Neural cell (in vitro differentiated cells): ENCODE results near the gene TSC1. TPM values are rescaled to one million over a fixed set of nuclear protein-coding genes. Genes with fewer than 3 reads are reported as not detected.

Experiments
- H2AFZ ChIP-seq: fragments of 200-600, 300-800 bp; sonication (generic), shearing (Covaris generic); 2 replicates; pipeline ENCODE4 v1.6.0; 2014; ENCODE audit warnings: low read depth, mild to moderate bottlenecking, antibody characterized with exemption, low read length, moderate library complexity
- H3F3A ChIP-seq: fragments of 200-600 bp; shearing (Covaris generic); 2 replicates; pipeline ENCODE4 v1.6.1; 2016; ENCODE audit warnings: mild to moderate bottlenecking, moderate library complexity, mixed read lengths, antibody characterized with exemption, low read length; ENCODE audit not compliant: insufficient read depth, poor library complexity, severe bottlenecking
- H3K27ac ChIP-seq: fragments of 200-600, 300-800 bp; sonication (generic), shearing (Covaris generic); 2 replicates; pipeline ENCODE4 v1.5.1; 2014; ENCODE audit warnings: mild to moderate bottlenecking, low read length, moderate library complexity
- H3K27me3 ChIP-seq: fragments of 300-800, 200-600 bp; sonication (generic), shearing (Covaris generic); 2 replicates; pipeline ENCODE4 v1.6.0; 2014; ENCODE audit warnings: mild to moderate bottlenecking, low read depth, low read length, moderate library complexity; ENCODE audit not compliant: insufficient read depth
- H3K36me3 ChIP-seq: fragments of 300-800, 200-600 bp; sonication (generic), shearing (Covaris generic); 2 replicates; pipeline ENCODE4 v1.5.1; 2014; ENCODE audit warnings: mild to moderate bottlenecking, antibody characterized with exemption, low read length, moderate library complexity; ENCODE audit not compliant: insufficient read depth
- H3K4me2 ChIP-seq: fragments of 300-800, 200-600 bp; sonication (generic), shearing (Covaris generic); 2 replicates; pipeline ENCODE4 v1.6.0; 2014; ENCODE audit warnings: mild to moderate bottlenecking, low read length
- H3K4me3 ChIP-seq: fragments of 300-800, 200-600 bp; sonication (generic), shearing (Covaris generic); 2 replicates; pipeline ENCODE4 v1.5.1; 2014; ENCODE audit warnings: mild to moderate bottlenecking, low read length, moderate library complexity
- H3K79me2 ChIP-seq: fragments of 200-600 bp; shearing (Covaris generic); replicated peaks from 2 replicates; pipeline ENCODE4 v1.6.0; 2014; ENCODE audit warnings: mild to moderate bottlenecking, low read length, moderate library complexity; ENCODE audit not compliant: insufficient read depth
- H3K9ac ChIP-seq: fragments of 300-800, 200-600 bp; sonication (generic), shearing (Covaris generic); 2 replicates; pipeline ENCODE4 v1.6.1; 2016; ENCODE audit warnings: mild to moderate bottlenecking, low read length, mixed read lengths
- H3K9me2 ChIP-seq: fragments of 200-600 bp; shearing (Covaris generic); 2 replicates; pipeline ENCODE4 v1.6.1; 2016; ENCODE audit warnings: mild to moderate bottlenecking, low read length, mixed read lengths; ENCODE audit not compliant: insufficient read depth
- H3K9me3 ChIP-seq: fragments of 200-600, 300-800 bp; sonication (generic), shearing (Covaris generic); 2 replicates; pipeline ENCODE4 v1.6.1; 2016; ENCODE audit warnings: mild to moderate bottlenecking, mixed run types, low read length, moderate library complexity, mixed read lengths
- H4K20me1 ChIP-seq: fragments of 200-600 bp; shearing (Covaris generic); 2 replicates; pipeline ENCODE4 v1.6.1; 2016; ENCODE audit warnings: mild to moderate bottlenecking, mixed run types; ENCODE audit not compliant: insufficient read depth
- CTCF ChIP-seq: fragments of 450-650 bp; IDR thresholded peaks from 2 replicates; pipeline ENCODE4 v1.5.1; 2014; ENCODE audit warnings: antibody characterized with exemption, mild to moderate bottlenecking, moderate library complexity; ENCODE audit not compliant: poor library complexity, severe bottlenecking
- EP300 ChIP-seq: fragments of 450-650 bp; conservative IDR thresholded peaks from 2 replicates; pipeline ENCODE4 v1.6.1; 2014; ENCODE audit warnings: antibody characterized with exemption, mild to moderate bottlenecking, moderate library complexity; ENCODE audit not compliant: poor library complexity, severe bottlenecking
- EZH2 ChIP-seq: fragments of 200-600, 300-800 bp; shearing (Covaris generic), sonication (generic); IDR thresholded peaks from 2 replicates; pipeline ENCODE4 v1.6.1; 2014; ENCODE audit warnings: antibody characterized with exemption, low read length, borderline replicate concordance, mild to moderate bottlenecking; ENCODE audit not compliant: insufficient read depth, poor library complexity, severe bottlenecking
- MXI1 ChIP-seq: fragments of 450-650 bp; conservative IDR thresholded peaks from 2 replicates; pipeline ENCODE4 v1.6.1; 2014; ENCODE audit warnings: antibody characterized with exemption, mild to moderate bottlenecking; ENCODE audit not compliant: poor library complexity, severe bottlenecking
- POLR2AphosphoS5 ChIP-seq: IDR thresholded peaks from 2 replicates; pipeline ENCODE4 v1.6.1; 2012
- RAD21 ChIP-seq: fragments of 450-650 bp; conservative IDR thresholded peaks from 2 replicates; pipeline ENCODE4 v1.6.1; 2014; ENCODE audit warnings: antibody characterized with exemption, mild to moderate bottlenecking, moderate library complexity
- REST ChIP-seq: IDR thresholded peaks from 2 replicates; pipeline ENCODE4 v1.6.1; 2012; ENCODE audit warnings: borderline replicate concordance
- SMC3 ChIP-seq: fragments of 450-650 bp; conservative IDR thresholded peaks from 2 replicates; pipeline ENCODE4 v1.6.1; 2014; ENCODE audit warnings: antibody characterized with exemption, mild to moderate bottlenecking, moderate library complexity; ENCODE audit not compliant: poor library complexity
- TAF1 ChIP-seq: IDR thresholded peaks from 2 replicates; pipeline ENCODE4 v1.6.1; 2012; ENCODE audit warnings: low read depth
- polyA plus RNA-seq: library from polyadenylated mRNA; depleted of rRNA; stranded (reverse); fragments of >200 nt; gene quantifications from 2 replicates; pipeline ENCODE4 v1.2.3, GENCODE V29; 2014

The TSC1 gene
- polyA plus RNA-seq, 1 donor from 2014 or later = 47.1 TPM

GRCh38 chr9:132894862-132895835 lies 49.3 kb downstream of the TSC1 start:
- H3K79me2 ChIP-seq = no peaks in the 10 kb centered on the region
- no peak overlapping the region for H3K4me3 ChIP-seq
- H3F3A ChIP-seq = no peaks in the 10 kb centered on the region
- no peak overlapping the region for H3K4me2 ChIP-seq
- no peaks in the 10 kb centered on the region for H3K27me3 ChIP-seq
- no peak overlapping the region for H2AFZ ChIP-seq
- no peak overlapping the region for H3K27ac ChIP-seq
- H3K9me2 ChIP-seq = no peaks in the 10 kb centered on the region
- H3K9ac ChIP-seq = no peak overlapping the region
- H3K9me3 ChIP-seq = no peaks in the 10 kb centered on the region
- no peaks in the 10 kb centered on the region for H4K20me1 ChIP-seq
- H3K36me3 ChIP-seq = no peaks in the 10 kb centered on the region
- TF ChIP-seq RAD21 = no peak
- no peak for TF ChIP-seq EP300
- no peak for TF ChIP-seq EZH2
- TF ChIP-seq TAF1 = no peak
- TF ChIP-seq CTCF = no peak
- TF ChIP-seq SMC3 = no peak
- TF ChIP-seq REST = no peak
- TF ChIP-seq MXI1 = no peak
- TF ChIP-seq POLR2AphosphoS5 = no peak

GRCh38 chr9:132894346-132894745 lies 50.1 kb downstream of the TSC1 start:
- H3K36me3 ChIP-seq = no peaks in the 10 kb centered on the region
- no peak overlapping the region for H3K9ac ChIP-seq
- no peak overlapping the region for H3K27ac ChIP-seq

More at GRCh38 chr9:132894346-132894745, 50.1 kb downstream of the TSC1 start:
- H3K27me3 ChIP-seq = no peaks in the 10 kb centered on the region
- H3K4me2 ChIP-seq = no peak overlapping the region
- H3K9me3 ChIP-seq = no peaks in the 10 kb centered on the region
- H3K79me2 ChIP-seq = no peaks in the 10 kb centered on the region
- H3F3A ChIP-seq = no peaks in the 10 kb centered on the region
- no peak overlapping the region for H3K4me3 ChIP-seq
- no peaks in the 10 kb centered on the region for H4K20me1 ChIP-seq
- H3K9me2 ChIP-seq = no peaks in the 10 kb centered on the region
- no peak for TF ChIP-seq REST
- TF ChIP-seq EP300 = no peak
- no peak for TF ChIP-seq SMC3
- no peak for TF ChIP-seq CTCF
- no peak for TF ChIP-seq EZH2
- TF ChIP-seq POLR2AphosphoS5 = no peak
- TF ChIP-seq RAD21 = no peak
- no peak for TF ChIP-seq MXI1
- no peak for TF ChIP-seq TAF1
- H2AFZ ChIP-seq = no peak overlapping the region
